WTC11 (cell line): ENCODE results near the gene PUSL1. TPM values are rescaled to one million over a fixed set of nuclear protein-coding genes. Genes with fewer than 3 reads are reported as not detected.
A peak's percentile ranks its signal among the peaks of the same experiment; 100 is the strongest.

Experiments used
- ARID4B ChIP-seq: sonication (generic); formaldehyde crosslinking; IDR thresholded peaks from 2 replicates; pipeline ENCODE4 v1.8.0; 2023; ENCODE audit warnings: missing genetic modification reagents, mild to moderate bottlenecking, borderline replicate concordance
- ATF6 ChIP-seq: sonication (generic); formaldehyde crosslinking; IDR thresholded peaks from 2 replicates; pipeline ENCODE4 v1.8.1; 2023; ENCODE audit warnings: mild to moderate bottlenecking, missing genetic modification reagents
- CREM ChIP-seq: sonication (generic); formaldehyde crosslinking; IDR thresholded peaks from 2 replicates; pipeline ENCODE4 v1.8.1; 2022; ENCODE audit warnings: mild to moderate bottlenecking, missing genetic modification reagents, moderate library complexity
- ETV6 ChIP-seq: sonication (generic); formaldehyde crosslinking; IDR thresholded peaks from 2 replicates; pipeline ENCODE4 v1.8.1; 2022; ENCODE audit warnings: mild to moderate bottlenecking, missing genetic modification reagents
- FOXP1 ChIP-seq: sonication (generic); formaldehyde crosslinking; IDR thresholded peaks from 2 replicates; pipeline ENCODE4 v1.8.0; 2022; ENCODE audit warnings: missing genetic modification reagents, mild to moderate bottlenecking, moderate library complexity, borderline replicate concordance
- IRF2 ChIP-seq: sonication (generic); formaldehyde crosslinking; IDR thresholded peaks from 2 replicates; pipeline ENCODE4 v1.8.0; 2022; ENCODE audit warnings: low read depth, missing genetic modification reagents, borderline replicate concordance
- JUN ChIP-seq: sonication (generic); formaldehyde crosslinking; IDR thresholded peaks from 2 replicates; pipeline ENCODE4 v1.8.0; 2023; ENCODE audit warnings: mild to moderate bottlenecking, missing genetic modification reagents
- MXD4 ChIP-seq: fragments of 250-450 bp; sonication (Bioruptor Pico); IDR thresholded peaks from 2 replicates; pipeline ENCODE4 v1.8.0; 2021; ENCODE audit warnings: mild to moderate bottlenecking, moderate library complexity, borderline replicate concordance
- MYBL2 ChIP-seq: sonication (generic); formaldehyde crosslinking; IDR thresholded peaks from 2 replicates; pipeline ENCODE4 v1.8.1; 2023; ENCODE audit warnings: mild to moderate bottlenecking, moderate library complexity, missing genetic modification reagents
- NFE2L1 ChIP-seq: sonication (generic); formaldehyde crosslinking; IDR thresholded peaks from 2 replicates; pipeline ENCODE4 v1.8.1; 2023; ENCODE audit warnings: missing genetic modification reagents
- NFYB ChIP-seq: sonication (generic); formaldehyde crosslinking; conservative IDR thresholded peaks from 2 replicates; pipeline ENCODE4 v1.8.0; 2022; ENCODE audit warnings: low read depth, missing genetic modification reagents
- NR1H2 ChIP-seq: sonication (generic); formaldehyde crosslinking; IDR thresholded peaks from 2 replicates; pipeline ENCODE4 v1.9.0; 2021; ENCODE audit warnings: mild to moderate bottlenecking, moderate library complexity, missing genetic modification reagents
- OVOL2 ChIP-seq: fragments of 250-450 bp; sonication (Bioruptor Pico); IDR thresholded peaks from 2 replicates; pipeline ENCODE4 v1.9.0; 2021; ENCODE audit warnings: mild to moderate bottlenecking, borderline replicate concordance
- PRDM15 ChIP-seq: sonication (generic); formaldehyde crosslinking; IDR thresholded peaks from 2 replicates; pipeline ENCODE4 v1.8.0; 2022; ENCODE audit warnings: missing genetic modification reagents
- SOX15 ChIP-seq: fragments of 250-450 bp; sonication (Bioruptor Pico); IDR thresholded peaks from 2 replicates; pipeline ENCODE4 v1.9.0; 2021; ENCODE audit warnings: mild to moderate bottlenecking
- TEAD1 ChIP-seq: sonication (generic); formaldehyde crosslinking; IDR thresholded peaks from 2 replicates; pipeline ENCODE4 v1.8.0; 2022; ENCODE audit warnings: mild to moderate bottlenecking, missing genetic modification reagents
- TEAD4 ChIP-seq: sonication (generic); formaldehyde crosslinking; IDR thresholded peaks from 2 replicates; pipeline ENCODE4 v1.8.0; 2022; ENCODE audit warnings: mild to moderate bottlenecking, missing genetic modification reagents
- ZBTB21 ChIP-seq: sonication (generic); formaldehyde crosslinking; IDR thresholded peaks from 2 replicates; pipeline ENCODE4 v1.8.1; 2023; ENCODE audit warnings: mild to moderate bottlenecking, missing genetic modification reagents, borderline replicate concordance
- ZNF138 ChIP-seq: sonication (generic); formaldehyde crosslinking; conservative IDR thresholded peaks from 2 replicates; pipeline ENCODE4 v1.8.1; 2022; ENCODE audit warnings: mild to moderate bottlenecking, moderate library complexity, missing genetic modification reagents
- ZNF219 ChIP-seq: sonication (generic); formaldehyde crosslinking; IDR thresholded peaks from 2 replicates; pipeline ENCODE4 v1.8.0; 2023; ENCODE audit warnings: missing genetic modification reagents, mild to moderate bottlenecking, borderline replicate concordance
- ZNF317 ChIP-seq: sonication (generic); formaldehyde crosslinking; IDR thresholded peaks from 2 replicates; pipeline ENCODE4 v1.8.1; 2023; ENCODE audit warnings: low read depth, mild to moderate bottlenecking, moderate library complexity, missing genetic modification reagents, borderline replicate concordance
- ZNF396 ChIP-seq: fragments of 250-450 bp; sonication (Bioruptor Pico); IDR thresholded peaks from 2 replicates; pipeline ENCODE4 v1.8.0; 2021; ENCODE audit warnings: mild to moderate bottlenecking, moderate library complexity, borderline replicate concordance
- ZNF416 ChIP-seq: fragments of 250-450 bp; sonication (Bioruptor Pico); IDR thresholded peaks from 2 replicates; pipeline ENCODE4 v1.9.0; 2021; ENCODE audit warnings: mild to moderate bottlenecking, inconsistent platforms
- total RNA-seq: library from RNA; stranded (reverse); gene quantifications from 3 replicates; pipeline ENCODE4 v1.2.3, GENCODE V29; 2021
- TF ChIP-seq, protein P1 (sequence below): sonication (generic); formaldehyde crosslinking; IDR thresholded peaks from 2 replicates; pipeline ENCODE4 v1.8.1; 2022; ENCODE audit warnings: low read depth, mild to moderate bottlenecking, moderate library complexity, missing genetic modification reagents, borderline replicate concordance
- TF ChIP-seq, protein P2 (sequence below): sonication (generic); formaldehyde crosslinking; IDR thresholded peaks from 2 replicates; pipeline ENCODE4 v1.8.1; 2023; ENCODE audit warnings: mild to moderate bottlenecking, missing genetic modification reagents, moderate library complexity

The PUSL1 gene
- total RNA-seq, 1 experiment from 2014 or later = 51.5 TPM

GRCh38 chr1:1273512-1274298 lies 34.7 kb upstream of the PUSL1 start, which contains the start of gene UBE2J2 (continued):
- peak; percentile 74; the same call in 1 of the 2 replicates for TF ChIP-seq JUN (CRISPR knock-in tag)
- peak; percentile 73; the same call in 1 of the 2 replicates for TF ChIP-seq MYBL2 (CRISPR knock-in tag)
- TF ChIP-seq ETV6 (CRISPR knock-in tag) = peak; percentile 62
- TF ChIP-seq TEAD1 (CRISPR knock-in tag) = peak; percentile 75; the same call in 1 of the 2 replicates
- TF ChIP-seq ZNF138 (CRISPR knock-in tag) = no peak
- no peak for TF ChIP-seq PRDM15 (CRISPR knock-in tag)
- TF ChIP-seq NR1H2 (CRISPR knock-in tag) = no peak
- TF ChIP-seq ZNF416 = no peak
- no peak for TF ChIP-seq ZNF396 (CRISPR knock-in tag)
- TF ChIP-seq, protein P1, sequence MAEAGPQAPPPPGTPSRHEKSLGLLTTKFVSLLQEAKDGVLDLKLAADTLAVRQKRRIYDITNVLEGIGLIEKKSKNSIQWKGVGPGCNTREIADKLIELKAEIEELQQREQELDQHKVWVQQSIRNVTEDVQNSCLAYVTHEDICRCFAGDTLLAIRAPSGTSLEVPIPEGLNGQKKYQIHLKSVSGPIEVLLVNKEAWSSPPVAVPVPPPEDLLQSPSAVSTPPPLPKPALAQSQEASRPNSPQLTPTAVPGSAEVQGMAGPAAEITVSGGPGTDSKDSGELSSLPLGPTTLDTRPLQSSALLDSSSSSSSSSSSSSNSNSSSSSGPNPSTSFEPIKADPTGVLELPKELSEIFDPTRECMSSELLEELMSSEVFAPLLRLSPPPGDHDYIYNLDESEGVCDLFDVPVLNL = no peak
- TF ChIP-seq ZNF219 = peak; percentile 46; the same call in 1 of the 2 replicates
- TF ChIP-seq SOX15 = no peak
- no peak for TF ChIP-seq MXD4 (CRISPR knock-in tag)
- TF ChIP-seq FOXP1 (CRISPR knock-in tag) = peak; percentile 76
- 0 out of 2 replicates have a peak, but pooled peaks have one; percentile 43 for TF ChIP-seq NFE2L1 (CRISPR knock-in tag)
- TF ChIP-seq TEAD4 = no peak
- no peak for TF ChIP-seq ZBTB21 (CRISPR knock-in tag)
- TF ChIP-seq, protein P2, sequence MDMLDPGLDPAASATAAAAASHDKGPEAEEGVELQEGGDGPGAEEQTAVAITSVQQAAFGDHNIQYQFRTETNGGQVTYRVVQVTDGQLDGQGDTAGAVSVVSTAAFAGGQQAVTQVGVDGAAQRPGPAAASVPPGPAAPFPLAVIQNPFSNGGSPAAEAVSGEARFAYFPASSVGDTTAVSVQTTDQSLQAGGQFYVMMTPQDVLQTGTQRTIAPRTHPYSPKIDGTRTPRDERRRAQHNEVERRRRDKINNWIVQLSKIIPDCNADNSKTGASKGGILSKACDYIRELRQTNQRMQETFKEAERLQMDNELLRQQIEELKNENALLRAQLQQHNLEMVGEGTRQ (CRISPR knock-in tag) = peak; percentile 53
- TF ChIP-seq NFYB (CRISPR knock-in tag) = no peak
- TF ChIP-seq OVOL2 (CRISPR knock-in tag) = no peak
- 0 out of 2 replicates have a peak, but pooled peaks have one; percentile 32 for TF ChIP-seq CREM (CRISPR knock-in tag)
- TF ChIP-seq ZNF317 (CRISPR knock-in tag) = no peak
- TF ChIP-seq IRF2 (CRISPR knock-in tag) = no peak
- TF ChIP-seq ARID4B (CRISPR knock-in tag) = peak; percentile 80; the same call in 1 of the 2 replicates
- no peak for TF ChIP-seq ATF6 (CRISPR knock-in tag)
